Measurements from ENCODE around the gene DYNC1H1.
A peak's percentile ranks its signal among the peaks of the same experiment; 100 is the strongest.

DYNC1H1 gene

DNA sequence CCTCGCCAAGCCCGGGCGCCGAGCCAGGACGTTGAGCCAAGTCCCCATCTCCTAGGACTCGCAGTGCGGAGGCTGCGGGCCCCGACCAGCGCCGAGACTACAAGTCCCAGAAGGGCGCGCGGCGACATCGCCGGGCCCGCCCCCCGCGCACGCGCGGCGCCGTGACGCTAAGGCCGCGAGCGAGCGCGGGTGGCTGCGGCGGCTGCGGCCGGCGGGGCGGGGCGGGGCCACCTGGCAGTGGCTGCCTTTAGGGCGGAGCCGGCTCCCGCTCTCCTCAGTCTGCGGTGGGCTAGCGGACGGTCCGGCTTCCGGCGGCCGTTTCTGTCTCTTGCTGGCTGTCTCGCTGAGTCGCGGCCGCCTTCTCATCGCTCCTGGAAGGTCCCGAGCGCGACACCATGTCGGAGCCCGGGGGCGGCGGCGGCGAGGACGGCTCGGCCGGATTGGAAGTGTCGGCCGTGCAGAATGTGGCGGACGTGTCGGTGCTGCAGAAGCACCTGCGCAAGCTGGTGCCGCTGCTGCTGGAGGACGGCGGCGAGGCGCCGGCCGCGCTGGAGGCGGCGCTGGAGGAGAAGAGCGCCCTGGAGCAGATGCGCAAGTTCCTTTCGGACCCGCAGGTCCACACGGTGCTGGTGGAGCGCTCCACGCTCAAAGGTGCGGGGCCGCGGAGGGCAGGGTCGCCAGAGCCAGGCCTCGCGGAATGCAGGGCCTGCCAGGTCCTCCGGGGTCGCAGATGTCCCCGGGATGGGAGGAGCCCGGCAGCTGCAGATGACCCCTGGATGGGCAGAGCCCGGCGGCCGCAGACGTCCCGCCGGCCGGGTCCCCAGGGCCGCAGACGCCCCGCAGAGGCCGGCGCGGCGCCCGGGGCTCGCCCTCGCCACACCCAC lies at the start of gene DYNC1H1:
Gene DYNC1H1 (plus strand): TSS at position 277 of the 884 bp plus-strand sequence. CDS start 119 bp downstream, at position 396.
- DNase-seq (ENCODE audit: low read depth in 2 of 2), result peak; percentile 83 to 84

DNA sequence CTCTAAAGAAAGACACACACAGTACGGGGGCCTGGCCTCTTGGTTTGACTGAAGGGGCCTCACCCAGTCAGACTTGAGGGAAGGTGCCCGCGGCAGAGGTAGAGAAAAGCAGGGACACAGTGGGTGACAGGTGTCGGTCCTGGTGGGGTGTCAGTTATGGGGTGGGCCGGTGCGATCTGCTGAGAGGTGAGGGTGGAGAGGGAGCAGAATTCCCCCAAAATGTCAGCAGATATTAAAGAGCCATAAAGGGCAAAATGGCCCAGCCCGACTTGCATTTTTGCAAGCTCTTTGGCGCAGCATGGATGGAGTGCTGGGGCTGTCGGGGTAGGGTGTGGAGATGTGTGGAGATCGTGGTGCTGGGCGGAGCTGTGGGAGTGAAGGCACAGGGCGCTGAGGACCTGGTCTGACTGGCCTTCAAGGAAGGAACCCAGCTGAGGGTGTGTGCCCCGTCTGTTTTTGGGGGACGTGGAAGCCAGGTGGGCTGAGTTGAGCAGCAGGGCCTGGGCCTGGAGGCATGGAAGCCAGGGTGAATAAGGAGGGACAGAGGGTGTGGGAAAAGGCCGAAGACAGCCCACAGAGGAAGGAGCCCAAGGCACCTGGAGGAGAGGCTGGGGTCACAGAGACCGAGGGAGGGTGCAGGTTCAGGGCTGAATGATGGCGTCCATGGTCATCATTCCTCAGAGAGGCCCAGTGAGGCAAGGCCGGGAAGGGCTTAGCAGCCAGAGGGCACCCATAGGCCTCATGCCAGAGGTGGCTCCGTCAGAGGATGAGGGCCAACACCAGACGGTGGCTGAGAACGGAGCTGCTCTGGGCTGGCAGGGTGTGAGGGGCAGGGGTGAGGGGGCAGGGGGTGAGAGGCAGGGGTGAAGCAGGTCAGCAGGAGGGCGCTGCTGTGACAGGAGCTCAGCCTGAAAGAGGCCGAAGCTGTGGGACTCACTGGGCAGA lies 48.2 kb upstream of the DYNC1H1 start:
- DNase-seq (ENCODE audit: low read depth in 2 of 2), result no peak

DNA sequence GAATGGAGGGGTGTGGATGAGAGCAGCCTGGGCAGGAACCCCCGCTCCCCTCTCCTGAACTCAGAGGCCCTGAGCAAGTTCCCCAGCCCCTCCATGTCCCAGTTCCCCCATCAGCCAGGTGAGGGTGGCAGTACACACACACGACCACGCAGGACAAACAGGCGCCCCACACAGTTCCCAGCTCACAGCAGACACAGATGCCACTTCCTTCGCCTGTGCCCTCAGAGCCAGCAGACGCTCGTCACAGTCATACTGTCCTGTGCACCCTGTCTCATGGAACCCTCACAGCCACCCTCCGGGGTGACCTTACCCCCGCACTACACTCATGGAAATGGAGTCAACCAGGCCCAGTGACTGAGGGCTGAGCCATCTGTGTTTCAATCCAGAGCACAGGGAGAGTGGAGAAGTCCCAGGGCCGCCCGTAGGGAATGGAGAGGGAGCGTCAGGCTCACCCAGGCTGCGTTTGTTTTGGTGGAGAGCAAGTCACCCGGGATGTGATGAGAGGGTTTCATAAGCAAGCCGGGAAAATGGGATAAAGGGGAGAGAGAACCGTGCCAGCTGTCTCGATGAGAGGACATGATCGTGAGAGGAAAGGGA lies 47.5 kb upstream of the DYNC1H1 start:
- no peak for DNase-seq (ENCODE audit: low read depth in 2 of 2)

DNA sequence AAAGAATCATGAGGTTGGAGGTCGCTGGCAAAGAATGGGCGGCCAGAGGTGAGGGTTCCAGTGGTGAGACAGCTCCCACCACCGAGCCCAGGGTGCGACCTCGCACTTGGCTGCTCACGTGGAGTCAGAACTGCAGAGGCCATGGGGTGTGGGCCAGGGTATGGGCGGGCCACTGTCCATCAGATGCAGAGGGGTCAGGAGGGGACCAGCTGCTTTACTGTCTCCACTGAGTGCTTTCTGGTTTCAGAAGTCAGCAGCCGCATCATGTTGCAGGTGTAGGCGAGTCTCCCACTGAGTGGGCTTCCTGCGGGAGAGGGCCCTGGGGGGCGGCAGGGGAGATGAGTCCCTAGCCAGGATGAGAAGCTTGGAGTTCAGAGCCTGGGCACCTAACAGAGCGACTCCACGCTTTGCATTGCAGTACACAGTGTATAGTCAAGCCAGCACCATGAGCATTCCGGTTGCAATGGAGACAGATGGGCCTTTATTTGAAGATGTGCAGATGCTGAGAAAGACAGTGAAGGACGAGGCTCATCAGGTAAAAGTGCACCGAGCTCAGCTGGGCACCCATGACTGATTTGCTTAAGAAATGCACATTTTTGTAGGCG lies 46.9 kb upstream of the DYNC1H1 start:
- DNase-seq (ENCODE audit: low read depth in 2 of 2), result no peak

DNA sequence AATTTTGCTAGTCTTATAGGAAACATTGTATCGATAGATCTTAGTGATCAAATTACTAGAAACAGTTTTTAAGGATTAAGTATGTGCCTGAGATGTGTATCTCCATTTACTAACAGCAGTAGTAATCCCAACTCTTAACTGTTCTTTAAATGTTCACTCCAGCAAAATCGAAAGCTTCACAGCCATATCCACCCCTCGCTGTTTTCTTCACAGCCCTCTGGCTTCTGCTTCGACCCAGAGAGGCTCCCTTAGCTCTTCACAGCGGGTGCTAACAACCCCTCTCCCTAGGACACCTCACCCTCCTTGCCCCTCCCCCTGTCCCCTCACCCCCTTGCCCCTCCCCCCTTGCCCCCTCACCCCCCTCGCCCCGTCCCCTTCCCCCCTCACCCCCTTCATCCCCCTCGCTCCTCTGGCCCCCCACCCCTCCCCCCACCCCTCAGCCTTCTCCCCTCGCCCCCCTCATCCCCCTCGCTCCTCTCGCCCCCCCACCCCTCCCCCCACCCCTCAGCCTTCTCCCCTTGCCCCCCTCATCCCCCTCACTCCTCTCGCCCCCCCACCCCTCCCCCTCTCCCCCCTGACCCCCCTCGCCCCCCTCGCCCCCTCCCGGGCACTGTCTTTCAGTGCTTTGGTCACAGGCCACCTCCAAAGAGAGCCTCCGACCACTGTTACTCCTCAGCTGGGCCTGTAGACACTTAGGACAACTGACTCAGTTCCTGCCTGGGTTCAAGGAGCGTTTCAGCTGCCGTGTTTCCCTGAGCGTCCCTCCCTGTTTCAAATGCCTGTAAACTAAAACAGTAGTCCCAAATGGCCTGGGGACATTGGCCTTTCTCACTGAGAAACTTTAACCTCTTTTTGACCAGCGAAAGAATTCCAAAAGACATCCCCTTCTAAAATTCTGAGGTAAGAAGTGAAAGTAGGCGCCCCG lies 46.0 kb upstream of the DYNC1H1 start:
- DNase-seq (ENCODE audit: low read depth in 2 of 2), result no peak

DNA sequence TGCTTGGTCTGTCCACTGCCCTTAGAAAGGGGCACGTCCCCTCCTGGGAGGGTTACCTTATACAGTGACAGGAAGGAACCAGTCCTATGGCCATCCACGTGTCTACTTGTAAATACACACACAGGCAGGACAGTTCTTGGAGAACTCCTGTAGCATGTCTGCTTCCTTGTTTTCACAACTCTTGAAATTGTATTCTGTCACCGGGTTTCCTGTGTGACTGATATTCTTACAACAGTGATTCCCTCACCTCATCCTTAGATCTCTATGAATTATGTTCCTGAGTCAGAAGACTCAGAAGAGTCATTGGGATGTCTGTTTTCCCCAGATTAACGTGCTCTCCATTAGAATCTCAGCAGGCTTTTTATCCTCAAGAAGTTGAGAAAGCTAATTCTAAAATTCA lies 44.1 kb upstream of the DYNC1H1 start:
- no peak for DNase-seq (ENCODE audit: low read depth in 2 of 2)

DNA sequence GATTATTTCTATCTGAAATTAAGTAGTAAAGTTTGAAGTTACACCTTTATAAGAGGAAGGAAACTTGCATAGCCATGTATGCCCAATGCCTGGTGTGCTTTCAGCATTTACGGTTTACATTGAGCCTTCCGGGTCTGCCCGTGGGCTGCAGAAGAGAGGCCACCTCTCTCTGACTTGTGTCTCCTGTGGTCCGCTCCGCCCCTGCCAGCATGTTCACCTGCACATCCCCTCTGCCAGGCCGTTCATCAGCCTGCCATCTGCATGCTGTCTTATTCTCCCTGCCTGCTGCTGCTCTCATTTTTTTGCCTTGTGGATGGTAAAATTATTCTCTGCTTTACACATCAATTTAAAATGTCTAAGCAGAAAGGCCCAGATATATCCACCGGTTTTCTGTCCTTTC lies 41.5 kb upstream of the DYNC1H1 start:
- DNase-seq (ENCODE audit: low read depth in 2 of 2), result no peak

DNA sequence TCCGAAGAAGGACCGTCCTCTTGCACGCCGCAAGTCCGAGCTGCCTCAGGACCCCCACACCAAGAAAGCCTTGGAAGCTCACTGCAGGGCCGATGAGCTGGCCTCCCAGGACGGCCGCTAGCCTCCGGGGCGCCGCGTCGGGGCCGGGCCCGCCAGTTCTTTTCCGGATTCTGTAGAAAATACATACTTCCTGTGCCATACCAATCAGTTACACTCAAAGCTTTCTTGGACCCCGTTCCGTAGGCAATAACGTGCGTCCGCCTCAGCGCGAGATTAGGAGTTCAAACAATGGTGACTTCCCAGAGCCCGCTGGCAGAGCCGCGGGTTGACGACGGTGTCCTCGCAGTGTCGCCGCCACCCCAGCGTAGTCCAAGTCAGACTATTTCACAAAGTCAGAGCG lies 39.2 kb upstream of the DYNC1H1 start:
- no peak for DNase-seq (ENCODE audit: low read depth in 2 of 2)

DNA sequence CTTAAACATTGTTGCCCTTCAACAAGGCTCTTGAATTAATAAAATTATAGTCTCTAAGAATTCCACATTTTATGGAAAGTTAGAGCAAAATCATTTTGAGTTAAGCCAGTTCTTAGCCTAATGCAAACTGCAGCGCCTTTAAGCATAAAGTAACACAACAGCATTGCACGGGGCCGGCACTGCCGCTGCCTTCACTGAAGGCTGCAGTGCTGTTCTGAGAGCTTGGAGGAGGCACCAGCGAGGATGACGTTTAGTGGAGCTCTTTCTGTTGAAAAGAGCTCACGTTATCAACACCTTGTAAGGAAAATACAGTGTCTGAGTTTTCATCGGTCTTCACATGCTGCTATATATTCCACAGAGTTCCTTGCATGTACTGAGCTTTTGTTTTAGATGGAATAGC lies 38.3 kb upstream of the DYNC1H1 start:
- DNase-seq (ENCODE audit: low read depth in 2 of 2), result no peak

DNA sequence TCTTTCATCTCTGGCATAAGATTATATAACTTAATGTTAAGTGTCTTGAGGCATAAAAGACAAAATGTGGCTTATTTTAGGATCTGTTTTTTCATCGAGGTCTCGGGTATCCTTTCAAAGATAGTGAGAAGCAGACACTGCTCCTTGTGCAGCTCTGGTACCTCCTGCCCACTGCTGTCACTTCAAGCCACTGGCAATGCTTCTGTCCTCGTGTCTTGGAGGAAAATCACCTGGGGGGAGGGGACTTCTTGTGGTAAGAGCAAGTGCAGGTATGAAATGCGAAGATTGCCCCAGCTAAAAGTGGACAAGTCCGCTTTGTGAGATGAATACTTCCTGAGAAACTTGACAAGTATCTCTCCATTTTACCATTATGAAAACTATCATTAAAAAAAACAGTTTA lies 37.8 kb upstream of the DYNC1H1 start:
- DNase-seq (ENCODE audit: low read depth in 2 of 2), result no peak

DNA sequence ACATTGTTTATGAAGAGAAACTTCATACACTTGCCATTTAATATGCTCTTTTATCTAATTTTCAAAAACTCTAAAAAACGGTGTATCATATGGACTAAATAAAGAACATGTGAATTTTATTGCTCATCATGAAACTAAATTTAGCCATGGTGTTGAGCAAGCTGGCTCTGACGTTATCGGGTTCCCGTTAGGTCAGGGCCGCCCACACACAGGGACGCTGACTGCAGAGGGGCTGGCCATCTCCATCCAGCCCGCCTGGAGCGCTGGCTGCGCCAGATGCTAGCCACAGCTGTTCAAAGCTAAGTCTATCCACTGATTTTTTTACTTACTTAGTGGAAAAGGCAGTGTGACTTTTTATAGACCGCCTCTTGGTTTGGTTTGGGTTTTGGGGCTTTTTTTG lies 36.5 kb upstream of the DYNC1H1 start:
- peak; percentile 88 to 89 for DNase-seq (ENCODE audit: low read depth in 2 of 2)

DNA sequence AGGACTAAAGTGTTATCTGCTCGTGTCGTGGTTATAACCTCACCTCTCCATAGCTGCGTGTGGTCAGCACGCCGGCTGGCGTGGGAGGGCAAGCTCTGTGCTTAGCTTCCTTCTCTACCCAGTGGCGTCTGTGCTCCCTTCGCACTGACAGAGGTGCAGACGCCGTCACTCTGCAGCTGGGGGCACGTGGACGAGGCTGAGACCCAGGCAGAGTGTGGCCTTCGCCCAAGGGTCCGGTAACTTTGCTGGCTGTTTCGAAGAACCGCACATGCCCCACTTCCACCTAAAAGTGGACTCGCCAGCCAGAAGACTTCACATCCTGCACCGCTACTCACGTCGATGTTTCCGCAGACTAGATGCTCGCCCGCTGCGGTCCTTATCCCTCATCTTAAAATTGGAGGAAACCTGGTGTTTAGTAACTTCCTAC lies 35.9 kb upstream of the DYNC1H1 start:
- no peak for DNase-seq (ENCODE audit: low read depth in 2 of 2)

DNA sequence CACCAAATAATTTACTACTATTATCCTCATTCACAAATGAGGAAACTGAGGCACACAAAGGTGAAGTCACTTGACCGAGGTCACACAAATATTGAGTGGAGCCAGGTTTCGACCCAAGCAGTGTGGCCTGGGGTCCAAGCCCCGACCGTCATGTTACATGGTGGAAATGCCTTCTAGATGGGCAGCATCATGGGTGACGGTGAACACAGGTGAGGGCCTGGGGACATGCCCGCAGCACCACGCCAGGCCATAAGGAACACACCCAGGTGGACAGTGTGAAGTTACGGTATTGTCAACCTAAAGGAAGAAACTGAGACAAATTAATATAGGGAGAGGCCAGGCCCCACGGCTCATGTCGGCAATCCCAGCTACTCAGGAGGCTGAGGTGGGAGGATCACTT lies 35.3 kb upstream of the DYNC1H1 start:
- DNase-seq (ENCODE audit: low read depth in 2 of 2), result no peak

DNA sequence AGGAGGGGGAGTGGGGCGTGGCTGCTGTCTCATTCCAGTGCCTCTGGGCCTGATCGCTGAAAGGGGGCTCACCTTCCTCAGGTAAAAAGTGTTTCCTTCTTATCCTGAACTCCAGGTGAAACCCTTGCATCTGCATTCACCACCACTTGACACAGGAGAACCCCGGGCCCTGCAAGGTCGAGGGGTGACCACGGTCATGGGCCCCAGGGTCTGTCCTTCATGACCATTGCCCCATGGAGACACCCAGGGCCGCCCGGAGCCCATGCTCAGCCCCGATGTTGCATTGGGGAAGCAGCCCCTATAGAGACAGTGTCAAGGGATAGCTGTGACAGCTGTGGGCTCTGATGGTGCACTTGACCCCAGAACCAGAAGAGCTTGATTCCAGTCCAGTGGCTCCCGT lies 34.4 kb upstream of the DYNC1H1 start:
- no peak for DNase-seq (ENCODE audit: low read depth in 2 of 2)

DNA sequence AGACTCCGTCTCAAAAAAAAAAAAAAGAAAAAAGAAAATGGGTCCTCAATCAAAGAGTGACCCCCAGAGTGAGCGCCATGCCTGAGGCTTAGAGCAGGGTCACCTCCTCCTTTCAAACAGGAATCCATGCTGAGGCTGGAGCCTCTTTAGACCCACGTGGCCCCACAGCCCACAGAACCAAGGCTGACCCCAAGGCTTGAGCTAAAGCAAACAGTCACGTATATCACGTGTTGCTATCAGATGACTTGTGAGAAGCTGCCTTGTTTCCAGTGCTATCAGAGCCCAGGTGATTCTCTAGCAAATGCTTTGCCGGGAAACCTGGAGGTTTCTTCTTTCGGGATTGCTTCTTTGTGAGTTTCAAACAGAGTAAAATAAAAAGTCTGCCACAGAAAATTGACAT lies 31.7 kb upstream of the DYNC1H1 start:
- DNase-seq (ENCODE audit: low read depth in 2 of 2), result no peak

DNA sequence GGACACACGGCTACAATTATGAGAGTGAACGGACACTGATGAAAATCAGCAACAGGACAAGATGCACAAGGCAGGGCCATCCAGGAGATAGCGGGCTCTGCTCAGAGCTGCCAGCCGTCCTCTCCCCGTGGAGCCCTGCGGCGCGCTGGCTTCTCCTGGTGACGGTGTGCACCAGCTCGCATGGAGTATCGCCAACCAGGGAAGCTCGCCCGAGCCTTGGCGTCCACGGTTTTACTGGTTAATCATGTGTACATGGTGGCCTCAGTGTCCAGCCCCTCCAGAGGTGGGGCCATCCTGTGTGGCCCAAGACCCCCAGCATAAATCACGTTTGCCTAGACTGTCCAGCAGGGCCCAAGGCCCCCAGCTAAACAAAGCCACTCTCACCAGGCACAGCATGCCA lies 31.2 kb upstream of the DYNC1H1 start:
- no peak for DNase-seq (ENCODE audit: low read depth in 2 of 2)

DNA sequence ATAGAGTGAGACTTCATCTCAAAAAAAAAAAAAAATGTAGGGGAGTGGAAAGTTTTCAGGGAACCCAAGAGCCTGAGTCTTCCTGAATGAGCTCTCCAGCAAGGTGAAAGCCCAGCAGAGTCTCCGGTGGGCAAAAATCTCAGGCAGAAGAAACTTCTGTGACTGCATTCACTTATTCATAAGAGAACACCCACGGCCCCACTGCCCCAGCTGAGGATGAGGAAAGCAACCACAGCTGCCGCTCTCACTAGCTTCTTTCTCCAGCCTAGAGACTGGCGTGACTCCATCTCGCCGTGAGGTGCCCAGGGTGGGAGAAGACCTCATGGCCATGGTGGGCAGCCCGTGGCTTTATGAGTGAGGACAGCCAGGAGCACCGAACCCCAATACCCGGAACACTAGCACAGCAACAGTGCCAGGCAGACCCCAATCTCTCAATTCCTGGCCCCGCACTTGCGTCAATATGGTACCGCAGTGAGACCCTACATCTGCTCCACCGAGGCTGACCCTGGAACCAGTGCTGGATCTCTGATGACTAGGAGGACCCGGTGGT lies 29.7 kb upstream of the DYNC1H1 start:
- no peak for DNase-seq (ENCODE audit: low read depth in 2 of 2)

DNA sequence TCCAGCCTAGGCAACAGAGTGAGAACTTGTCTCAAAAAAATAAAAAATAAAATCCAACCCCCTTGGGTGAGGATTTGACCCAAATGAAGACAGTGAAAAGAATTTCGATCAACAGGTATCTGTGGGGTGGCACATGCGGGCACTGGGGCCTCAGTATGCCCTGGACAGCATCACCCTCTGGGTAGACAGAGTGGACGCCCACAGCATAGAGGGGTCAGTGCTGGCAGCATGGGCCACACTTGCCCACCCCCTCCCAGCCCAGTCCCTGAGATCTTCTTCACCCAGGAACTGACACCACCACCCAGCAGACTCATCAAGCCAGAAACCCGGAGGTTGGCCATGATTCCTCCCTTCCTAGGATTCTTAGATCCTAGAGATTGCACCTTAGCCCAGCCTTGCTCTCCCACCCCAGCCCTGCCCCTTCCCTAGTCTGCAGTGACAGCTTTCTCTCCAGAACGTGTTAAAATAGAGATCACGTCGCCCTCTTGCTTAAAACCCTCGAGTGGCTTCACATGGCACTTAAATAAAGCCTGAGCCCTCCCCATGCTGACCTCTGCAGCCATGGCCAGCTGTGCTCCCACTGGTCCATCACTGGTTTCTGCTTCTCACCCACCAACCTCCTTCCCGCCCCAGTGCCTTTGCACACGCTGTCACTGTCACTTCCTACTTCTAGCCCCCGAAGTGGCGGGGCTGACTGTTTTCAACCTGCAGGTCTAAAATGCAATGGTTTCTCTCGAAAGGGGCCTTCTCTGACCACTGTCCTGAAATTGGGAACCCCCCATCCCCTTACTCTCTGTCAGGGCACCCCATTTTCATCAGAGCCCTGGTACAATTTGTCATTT lies 26.2 kb upstream of the DYNC1H1 start:
- no peak for DNase-seq (ENCODE audit: low read depth in 2 of 2)

DNA sequence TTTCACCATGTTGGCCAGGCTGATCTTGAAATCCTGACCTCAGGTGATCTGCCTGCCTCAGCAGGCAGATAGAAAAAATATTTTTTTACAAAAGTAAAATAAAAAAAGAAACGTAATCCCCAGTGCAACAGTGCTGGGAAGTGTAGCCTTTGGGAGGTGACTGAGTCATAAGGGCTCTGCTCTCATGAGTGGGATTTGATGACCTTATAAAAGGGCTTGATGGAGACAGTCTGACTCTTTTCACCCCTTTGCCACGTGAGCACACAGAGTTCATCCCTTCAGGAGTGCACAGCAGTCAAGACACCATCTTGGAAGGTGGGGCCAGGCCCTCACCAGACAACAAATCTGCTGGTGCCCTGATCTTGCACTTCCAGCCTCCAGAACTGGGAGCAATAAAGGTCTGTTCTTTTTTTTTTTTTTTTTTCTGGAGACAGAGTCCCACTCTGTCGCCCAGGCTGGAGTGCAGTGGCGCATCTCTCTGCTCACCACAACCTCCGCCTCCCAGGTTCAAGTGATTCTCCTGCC lies 24.7 kb upstream of the DYNC1H1 start:
- no peak for DNase-seq (ENCODE audit: low read depth in 2 of 2)

Data from fibroblast of skin of left quadriceps (primary cell).